ENCODE measurements around the gene LCE3D. TPM values are rescaled to one million over a fixed set of nuclear protein-coding genes. Genes with fewer than 3 reads are reported as not detected.

The LCE3D gene
- total and polyA plus RNA-seq, 2 experiments from 2014 or later: not detected

- H3K36me3 Mint-ChIP-seq (ENCODE audit: low read depth): peaks cover 8% of the 10 kb centered on the region
- H3K27me3 ChIP-seq (ENCODE audit: insufficient read depth): no peaks in the 10 kb centered on the region
- DNase-seq (ENCODE audit: low spot score) (no peak), ATAC-seq (no peak)
- H3K27ac Mint-ChIP-seq: no peak within 1 kb of the TSS
- no peak within 1 kb of the TSS for H3K4me3 ChIP-seq
- no peak within 1 kb of the TSS for H2AFZ ChIP-seq
- no peaks in the 10 kb centered on the region for H4K20me1 ChIP-seq (replicated peaks; ENCODE audit: insufficient read depth)
- no peaks in the 10 kb centered on the region for H3K4me1 ChIP-seq (ENCODE audit: insufficient read depth)
- TF ChIP-seq, protein P1, sequence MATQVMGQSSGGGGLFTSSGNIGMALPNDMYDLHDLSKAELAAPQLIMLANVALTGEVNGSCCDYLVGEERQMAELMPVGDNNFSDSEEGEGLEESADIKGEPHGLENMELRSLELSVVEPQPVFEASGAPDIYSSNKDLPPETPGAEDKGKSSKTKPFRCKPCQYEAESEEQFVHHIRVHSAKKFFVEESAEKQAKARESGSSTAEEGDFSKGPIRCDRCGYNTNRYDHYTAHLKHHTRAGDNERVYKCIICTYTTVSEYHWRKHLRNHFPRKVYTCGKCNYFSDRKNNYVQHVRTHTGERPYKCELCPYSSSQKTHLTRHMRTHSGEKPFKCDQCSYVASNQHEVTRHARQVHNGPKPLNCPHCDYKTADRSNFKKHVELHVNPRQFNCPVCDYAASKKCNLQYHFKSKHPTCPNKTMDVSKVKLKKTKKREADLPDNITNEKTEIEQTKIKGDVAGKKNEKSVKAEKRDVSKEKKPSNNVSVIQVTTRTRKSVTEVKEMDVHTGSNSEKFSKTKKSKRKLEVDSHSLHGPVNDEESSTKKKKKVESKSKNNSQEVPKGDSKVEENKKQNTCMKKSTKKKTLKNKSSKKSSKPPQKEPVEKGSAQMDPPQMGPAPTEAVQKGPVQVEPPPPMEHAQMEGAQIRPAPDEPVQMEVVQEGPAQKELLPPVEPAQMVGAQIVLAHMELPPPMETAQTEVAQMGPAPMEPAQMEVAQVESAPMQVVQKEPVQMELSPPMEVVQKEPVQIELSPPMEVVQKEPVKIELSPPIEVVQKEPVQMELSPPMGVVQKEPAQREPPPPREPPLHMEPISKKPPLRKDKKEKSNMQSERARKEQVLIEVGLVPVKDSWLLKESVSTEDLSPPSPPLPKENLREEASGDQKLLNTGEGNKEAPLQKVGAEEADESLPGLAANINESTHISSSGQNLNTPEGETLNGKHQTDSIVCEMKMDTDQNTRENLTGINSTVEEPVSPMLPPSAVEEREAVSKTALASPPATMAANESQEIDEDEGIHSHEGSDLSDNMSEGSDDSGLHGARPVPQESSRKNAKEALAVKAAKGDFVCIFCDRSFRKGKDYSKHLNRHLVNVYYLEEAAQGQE (IDR thresholded peaks at IDR 0.05; ENCODE audit: unreplicated experiment): no peak
- no peak for TF ChIP-seq NANOG (IDR thresholded peaks at IDR 0.05; ENCODE audit: borderline replicate concordance)
- no peak for TF ChIP-seq ZNF114 (CRISPR knock-in tag; IDR thresholded peaks at IDR 0.05)
- no peak for TF ChIP-seq ZNF331 (CRISPR knock-in tag; IDR thresholded peaks at IDR 0.05; ENCODE audit: low read depth)
- TF ChIP-seq ETS1 (IDR thresholded peaks at IDR 0.05): no peak
- TF ChIP-seq EZH2phosphoT487 (IDR thresholded peaks at IDR 0.05; ENCODE audit: unreplicated experiment): no peak
- TF ChIP-seq CREB1 (CRISPR knock-in tag; IDR thresholded peaks at IDR 0.05; ENCODE audit: low read depth): no peak
- TF ChIP-seq STAT1 (IDR thresholded peaks at IDR 0.05; ENCODE audit: unreplicated experiment): no peak
- TF ChIP-seq CTCF (conservative IDR thresholded peaks at IDR 0.05; ENCODE audit: low read depth in 2 of 2): no peak
- TF ChIP-seq EZH2 (IDR thresholded peaks at IDR 0.05; ENCODE audit: low read depth, unreplicated experiment): no peak
- no peak for TF ChIP-seq ZNF462 (CRISPR knock-in tag; IDR thresholded peaks at IDR 0.05)
- no peak for TF ChIP-seq POLR2AphosphoS5 (IDR thresholded peaks at IDR 0.05; ENCODE audit: low read depth)
- no peak for TF ChIP-seq JUNB (IDR thresholded peaks at IDR 0.05; ENCODE audit: unreplicated experiment)
- no peaks in the 10 kb centered on the region for H3F3A ChIP-seq (replicated peaks; ENCODE audit: low read depth)
- no peak within 1 kb of the TSS for H3K4me2 ChIP-seq
- H3K27ac ChIP-seq (ENCODE audit: low read depth): no peak within 1 kb of the TSS
- H3K9me2 ChIP-seq (ENCODE audit: insufficient read depth): no peaks in the 10 kb centered on the region
- no peak within 1 kb of the TSS for H3K4me3 Mint-ChIP-seq
- no peaks in the 10 kb centered on the region for H3K79me2 ChIP-seq (replicated peaks; ENCODE audit: insufficient read depth)
- H3K9me3 Mint-ChIP-seq: peaks cover 14% of the 10 kb centered on the region
- no peaks in the 10 kb centered on the region for H3K27me3 Mint-ChIP-seq (ENCODE audit: insufficient read depth, low read depth, poor library complexity)
- peaks cover 5% of the 10 kb centered on the region; the same call in 1 of the 2 replicates for H3K36me3 ChIP-seq (ENCODE audit: insufficient read depth)
- H3K4me1 Mint-ChIP-seq: no peaks in the 10 kb centered on the region
These were observed 33.2 kb upstream of the LCE3D start, which contains the start of gene LCE3B for GRCh38 chr1:152613511-152613910. LCE3B (plus strand) TSS chr1:152613811; CDS start chr1:152613811, 0 bp downstream.
